ENCODE data around the gene ZNF408.

ZNF408 gene

GRCh38 chr11:46696212-46696558 is 4.6 kb upstream of the ZNF408 start:
- Mint-ChIP-seq H3K36me3 (ENCODE audit: low read depth) (peaks cover 12% of the 10 kb centered on the region), H3K27me3 (ENCODE audit: low read depth) (no peaks in the 10 kb centered on the region), H3K27ac (no peak overlapping the region), H3K9me3 (no peaks in the 10 kb centered on the region), H3K4me3 (no peak overlapping the region), H3K4me1 (peaks cover 29% of the 10 kb centered on the region)
- TF ChIP-seq CTCF (IDR thresholded peaks at IDR 0.05; ENCODE audit: unreplicated experiment in 3 of 3), result no peak

- Mint-ChIP-seq H3K4me3 (peak overlapping the region; percentile 43 to 99 (median 94)), H3K36me3 (ENCODE audit: low read depth) (peaks cover 18% of the 10 kb centered on the region), H3K27ac (peak overlapping the region; percentile 34 to 71 (median 36)), H3K27me3 (ENCODE audit: low read depth) (no peaks in the 10 kb centered on the region), H3K9me3 (no peaks in the 10 kb centered on the region), H3K4me1 (peaks cover 36% of the 10 kb centered on the region)
- no peak for TF ChIP-seq CTCF (IDR thresholded peaks at IDR 0.05; ENCODE audit: unreplicated experiment in 3 of 3)
Measured at GRCh38 chr11:46697303-46697702, 3.5 kb upstream of the ZNF408 start.

GRCh38 chr11:46697723-46698122 is 3.1 kb upstream of the ZNF408 start:
- H3K36me3 Mint-ChIP-seq (ENCODE audit: low read depth), result peaks cover 22% of the 10 kb centered on the region
- no peaks in the 10 kb centered on the region for H3K27me3 Mint-ChIP-seq (ENCODE audit: low read depth)
- peak overlapping the region; percentile 43 to 99 (median 94) for H3K4me3 Mint-ChIP-seq
- no peaks in the 10 kb centered on the region for H3K9me3 Mint-ChIP-seq
- H3K4me1 Mint-ChIP-seq, result peaks cover 36% of the 10 kb centered on the region
- H3K27ac Mint-ChIP-seq, result peak overlapping the region; percentile 34 to 71 (median 36)
- no peak for TF ChIP-seq CTCF (IDR thresholded peaks at IDR 0.05; ENCODE audit: unreplicated experiment in 3 of 3)

- peak overlapping the region; percentile 89 to 99 (median 94) for H3K4me3 Mint-ChIP-seq
- H3K36me3 Mint-ChIP-seq (ENCODE audit: low read depth), result peaks cover 29% of the 10 kb centered on the region
- H3K4me1 Mint-ChIP-seq, result peaks cover 36% of the 10 kb centered on the region
- peak overlapping the region; percentile 67 to 93 (median 71) for H3K27ac Mint-ChIP-seq
- no peak for TF ChIP-seq CTCF (IDR thresholded peaks at IDR 0.05; ENCODE audit: unreplicated experiment in 3 of 3)
- H3K27me3 Mint-ChIP-seq (ENCODE audit: low read depth), result no peaks in the 10 kb centered on the region
- no peaks in the 10 kb centered on the region for H3K9me3 Mint-ChIP-seq
Measured at GRCh38 chr11:46698597-46698996, 2.2 kb upstream of the ZNF408 start.

GRCh38 chr11:46701078-46701654 is 335 bp downstream of the ZNF408 start:
- TF ChIP-seq CTCF (IDR thresholded peaks at IDR 0.05; ENCODE audit: unreplicated experiment in 3 of 3), result no peak
- Mint-ChIP-seq H3K9me3 (no peaks in the 10 kb centered on the region), H3K27ac (peak overlapping the region; percentile 99 to 100 (median 100)), H3K27me3 (ENCODE audit: low read depth) (no peaks in the 10 kb centered on the region), H3K36me3 (ENCODE audit: low read depth) (peaks cover 31% of the 10 kb centered on the region), H3K4me1 (peaks cover 30% of the 10 kb centered on the region), H3K4me3 (peak overlapping the region; percentile 92 to 99 (median 94))

- no peak overlapping the region for H3K27ac Mint-ChIP-seq
- no peaks in the 10 kb centered on the region for H3K9me3 Mint-ChIP-seq
- H3K27me3 Mint-ChIP-seq (ENCODE audit: low read depth), result no peaks in the 10 kb centered on the region
- TF ChIP-seq CTCF (IDR thresholded peaks at IDR 0.05; ENCODE audit: unreplicated experiment in 3 of 3), result no peak
- no peak overlapping the region for H3K4me3 Mint-ChIP-seq
- peaks cover 46% of the 10 kb centered on the region for H3K36me3 Mint-ChIP-seq (ENCODE audit: low read depth)
- H3K4me1 Mint-ChIP-seq, result peaks cover 14% of the 10 kb centered on the region
Measured at GRCh38 chr11:46705070-46705688, 4.3 kb downstream of the ZNF408 start.
